DMS79 treated with DMSO at 0.1 percent for 48 hours (cell line): ENCODE measurements around the gene ARHGAP9.
"Not testable (repeated sequence)": the region's sequence is repeated elsewhere in the genome, so short reads cannot be mapped to it uniquely, and the experiment has no call there.

Source experiments
- DNase-seq: peaks from one replicate; lab custom pipeline; 2025; lab: John Stamatoyannopoulos, UW

ARHGAP9 gene

DNA sequence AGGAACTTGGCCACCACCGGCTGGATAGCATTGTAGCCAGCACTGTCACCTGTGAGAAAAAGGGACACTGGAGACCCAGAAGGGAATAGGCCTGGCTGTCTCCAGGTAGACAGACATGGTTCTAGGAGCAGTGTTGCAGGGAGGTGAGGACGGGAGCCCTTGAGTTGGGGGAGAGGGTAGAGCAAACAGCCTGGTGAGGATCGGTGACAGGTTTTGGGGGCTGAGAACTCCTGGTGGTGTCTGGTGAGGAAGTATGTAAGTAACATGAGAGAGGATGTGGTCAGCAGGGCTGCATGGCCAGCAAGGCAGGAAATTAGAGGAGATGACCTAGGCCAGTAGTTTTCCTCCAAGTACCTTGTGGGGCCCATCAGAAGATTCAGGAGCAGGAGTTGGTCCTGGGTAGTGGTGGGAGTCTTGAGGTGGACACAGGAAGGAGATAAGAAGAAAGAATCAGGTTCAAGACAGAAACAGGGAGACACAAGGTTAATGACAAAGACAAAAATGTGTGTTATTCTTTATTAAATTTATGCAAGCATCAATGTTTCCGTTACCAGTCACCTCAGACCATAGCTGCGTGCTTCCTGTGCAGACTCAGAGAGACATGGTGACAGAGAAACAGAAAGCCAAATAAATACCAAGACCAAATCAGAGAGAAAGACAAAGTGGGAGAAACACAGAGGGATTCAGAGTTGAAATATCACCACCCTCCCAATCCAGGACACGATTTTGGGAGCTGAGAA is at the start of gene ARHGAP9:
TSS of gene ARHGAP9 (minus strand) at position 491 of the 740 bp plus-strand sequence. CDS start at position 31, 460 bp downstream.
- no peak for DNase-seq

GRCh38 chr12:57528831-57529555 is 49.3 kb upstream of the ARHGAP9 start:
- DNase-seq = no peak

DNA sequence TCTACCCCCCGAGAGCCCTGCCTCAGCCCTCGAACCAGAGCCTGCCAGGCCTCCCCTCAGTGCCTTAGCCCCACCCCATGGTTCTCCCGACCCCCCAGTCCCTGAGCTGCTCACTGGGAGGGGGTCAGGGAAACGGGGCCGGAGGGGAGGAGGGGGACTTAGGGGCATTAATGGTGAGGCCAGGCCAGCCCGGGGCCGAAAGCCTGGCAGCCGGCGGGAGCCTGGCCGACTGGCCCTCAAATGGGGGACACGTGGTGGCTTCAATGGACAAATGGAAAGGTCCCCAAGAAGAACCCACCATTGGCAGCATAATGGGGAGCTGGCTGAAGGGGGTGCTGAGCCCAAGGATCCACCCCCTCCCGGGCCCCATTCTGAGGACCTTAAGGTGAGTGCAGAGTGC is 48.5 kb upstream of the ARHGAP9 start:
- DNase-seq = no peak

- DNase-seq = no peak
These were observed 47.5 kb upstream of the ARHGAP9 start for GRCh38 chr12:57527184-57527583.

DNA sequence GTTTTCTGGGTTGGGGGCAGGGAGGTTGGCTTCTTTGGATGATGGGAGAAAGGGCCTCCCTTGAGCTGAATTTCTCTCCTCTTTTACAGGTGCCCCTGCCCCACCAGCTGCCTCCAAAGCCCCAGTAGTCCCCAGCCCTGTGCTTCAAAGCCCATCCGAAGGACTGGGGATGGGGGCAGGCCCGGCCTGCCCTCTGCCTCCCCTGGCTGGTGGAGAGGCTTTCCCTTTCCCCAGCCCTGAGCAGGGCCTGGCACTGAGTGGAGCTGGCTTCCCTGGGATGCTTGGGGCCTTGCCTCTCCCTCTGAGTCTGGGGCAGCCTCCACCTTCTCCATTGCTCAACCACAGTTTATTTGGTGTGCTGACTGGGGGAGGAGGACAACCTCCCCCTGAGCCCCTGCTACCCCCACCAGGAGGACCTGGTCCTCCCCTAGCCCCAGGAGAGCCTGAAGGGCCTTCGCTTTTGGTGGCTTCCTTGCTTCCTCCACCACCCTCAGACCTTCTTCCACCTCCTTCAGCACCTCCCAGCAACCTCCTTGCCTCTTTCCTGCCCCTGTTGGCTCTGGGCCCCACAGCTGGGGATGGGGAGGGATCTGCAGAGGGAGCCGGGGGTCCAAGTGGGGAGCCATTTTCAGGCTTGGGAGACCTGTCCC is 46.9 kb upstream of the ARHGAP9 start:
- DNase-seq = no peak

DNA sequence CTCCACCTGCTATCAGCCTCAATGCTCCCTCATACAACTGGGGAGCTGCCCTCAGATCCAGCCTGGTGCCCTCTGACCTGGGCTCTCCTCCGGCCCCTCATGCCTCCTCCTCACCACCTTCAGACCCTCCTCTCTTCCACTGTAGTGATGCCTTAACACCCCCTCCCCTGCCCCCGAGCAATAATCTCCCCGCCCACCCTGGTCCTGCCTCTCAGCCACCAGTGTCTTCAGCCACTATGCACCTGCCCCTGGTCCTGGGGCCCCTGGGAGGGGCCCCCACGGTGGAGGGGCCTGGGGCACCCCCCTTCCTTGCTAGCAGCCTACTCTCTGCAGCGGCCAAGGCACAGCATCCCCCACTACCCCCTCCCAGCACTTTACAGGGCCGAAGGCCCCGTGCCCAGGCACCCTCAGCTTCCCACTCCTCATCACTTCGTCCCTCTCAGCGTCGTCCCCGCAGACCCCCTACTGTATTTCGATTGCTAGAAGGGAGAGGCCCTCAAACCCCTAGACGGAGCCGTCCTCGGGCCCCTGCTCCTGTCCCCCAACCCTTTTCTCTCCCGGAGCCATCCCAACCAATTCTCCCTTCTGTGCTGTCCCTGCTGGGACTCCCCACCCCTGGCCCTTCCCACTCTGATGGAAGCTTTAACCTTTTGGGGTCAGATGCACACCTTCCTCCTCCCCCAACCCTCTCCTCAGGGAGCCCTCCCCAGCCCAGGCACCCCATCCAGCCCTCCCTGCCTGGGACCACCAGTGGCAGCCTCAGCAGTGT is 46.1 kb upstream of the ARHGAP9 start:
- no peak for DNase-seq

GRCh38 chr12:57524814-57525614 is 45.3 kb upstream of the ARHGAP9 start:
- DNase-seq = no peak

- no peak for DNase-seq
These were observed 44.3 kb upstream of the ARHGAP9 start for GRCh38 chr12:57523706-57524614.

DNA sequence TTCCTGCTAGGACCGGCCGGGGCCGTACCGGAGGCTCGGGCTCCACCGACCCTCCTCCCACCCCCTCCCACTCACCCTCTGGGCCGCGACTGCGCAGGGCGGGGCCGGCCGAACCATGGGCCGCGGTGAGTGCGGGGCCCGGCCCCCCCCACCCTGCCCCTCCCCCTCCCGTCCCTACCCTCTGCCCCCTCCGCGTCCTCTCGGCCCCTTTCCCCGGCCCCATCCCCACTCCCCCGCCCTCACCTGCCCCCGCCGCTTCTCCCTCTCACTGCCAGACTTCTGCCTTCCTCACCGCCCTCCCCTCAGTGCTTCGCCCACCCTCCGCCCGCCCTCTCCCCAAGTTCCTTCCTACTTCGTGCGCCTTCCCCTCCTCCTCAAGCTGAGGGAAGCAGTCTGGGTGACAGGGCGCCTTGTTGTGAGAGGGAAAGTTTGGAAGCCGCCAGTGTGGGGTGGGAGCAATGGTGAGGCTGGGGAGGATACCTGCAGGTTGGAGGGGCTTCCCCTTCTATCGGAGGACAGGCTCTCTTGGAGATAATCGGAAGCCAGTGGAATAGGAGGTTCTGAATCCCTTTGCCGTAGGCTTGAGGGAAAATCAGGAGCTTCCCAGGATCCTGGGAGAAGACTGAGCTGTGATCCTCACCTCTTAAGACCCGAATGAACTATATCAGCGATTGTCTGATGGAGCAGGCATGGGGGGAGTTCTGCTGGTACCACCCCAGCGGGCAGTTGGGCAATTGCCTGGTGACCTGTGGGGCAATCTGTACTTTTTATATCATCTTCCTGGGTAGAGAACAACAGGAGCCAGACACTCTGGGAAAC is 43.4 kb upstream of the ARHGAP9 start:
- no peak for DNase-seq

DNA sequence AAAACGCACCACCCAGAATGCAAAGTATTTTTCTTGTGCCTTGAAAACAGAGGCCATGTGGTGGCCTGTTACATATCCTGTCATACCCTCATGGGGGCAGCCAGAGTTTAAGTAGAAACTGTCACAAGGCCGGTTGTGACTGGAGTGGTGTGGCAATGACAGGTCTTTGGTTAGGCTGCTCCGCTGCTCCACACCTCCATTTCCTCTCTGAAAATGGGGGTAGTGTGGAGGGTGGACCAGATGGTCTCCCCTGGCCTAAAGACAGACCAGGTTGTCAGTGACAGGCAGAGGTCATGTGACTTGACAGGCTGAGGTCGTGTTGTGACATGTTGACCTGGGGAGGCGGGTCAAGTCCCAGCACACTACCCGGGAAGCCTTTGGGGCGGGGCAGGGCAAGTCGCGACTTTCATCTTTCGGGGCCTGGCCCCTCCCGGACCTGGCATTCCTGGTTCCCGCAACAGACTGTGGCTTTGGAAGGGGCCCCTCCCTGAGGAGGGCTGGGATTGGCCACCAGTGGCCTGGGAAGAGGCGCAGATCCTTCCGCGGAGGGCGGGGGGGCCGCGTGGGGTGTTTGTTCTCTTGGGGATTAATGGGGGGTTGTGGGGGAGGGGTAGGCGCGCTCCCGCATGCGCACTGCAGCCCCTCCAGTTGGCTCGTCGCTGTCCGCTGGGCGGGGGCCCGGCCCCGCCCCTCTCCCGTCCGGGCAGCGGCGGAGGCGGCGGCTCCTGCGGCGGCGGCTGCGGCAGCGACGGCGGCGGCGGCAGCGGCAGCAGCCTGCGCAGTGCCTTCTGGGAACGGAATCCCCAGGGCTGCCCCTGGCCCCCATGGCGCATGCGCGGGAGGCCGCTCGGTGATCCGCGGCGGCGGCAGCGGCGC is 42.6 kb upstream of the ARHGAP9 start, which contains the start of gene MBD6:
TSS of gene MBD6 (plus strand) at position 814 of the 876 bp plus-strand sequence. CDS start 1,480 bp downstream, outside the sequence.
- DNase-seq = peak; percentile 54

GRCh38 chr12:57521525-57522010 is 41.9 kb upstream of the ARHGAP9 start:
- DNase-seq = no peak

GRCh38 chr12:57520053-57520818 is 40.6 kb upstream of the ARHGAP9 start, which contains the start of gene DDIT3:
DDIT3 (minus strand) TSS chr12:57520514; CDS start chr12:57517406, 3,108 bp downstream.
- peak; percentile 87 for DNase-seq

DNA sequence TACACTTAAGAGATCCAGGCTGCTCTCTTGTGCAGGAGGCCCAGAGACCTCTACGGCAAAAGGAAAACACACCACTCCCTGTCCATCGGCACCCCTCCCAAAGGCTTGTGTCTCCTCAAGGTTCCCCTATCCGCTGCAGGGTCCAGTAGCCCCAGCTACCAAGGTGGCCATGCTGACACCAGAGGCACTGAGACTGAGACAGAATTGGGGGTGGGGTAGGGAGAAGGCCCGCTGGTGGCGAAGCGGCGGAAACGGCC is 40.1 kb upstream of the ARHGAP9 start:
- DNase-seq = no peak

DNA sequence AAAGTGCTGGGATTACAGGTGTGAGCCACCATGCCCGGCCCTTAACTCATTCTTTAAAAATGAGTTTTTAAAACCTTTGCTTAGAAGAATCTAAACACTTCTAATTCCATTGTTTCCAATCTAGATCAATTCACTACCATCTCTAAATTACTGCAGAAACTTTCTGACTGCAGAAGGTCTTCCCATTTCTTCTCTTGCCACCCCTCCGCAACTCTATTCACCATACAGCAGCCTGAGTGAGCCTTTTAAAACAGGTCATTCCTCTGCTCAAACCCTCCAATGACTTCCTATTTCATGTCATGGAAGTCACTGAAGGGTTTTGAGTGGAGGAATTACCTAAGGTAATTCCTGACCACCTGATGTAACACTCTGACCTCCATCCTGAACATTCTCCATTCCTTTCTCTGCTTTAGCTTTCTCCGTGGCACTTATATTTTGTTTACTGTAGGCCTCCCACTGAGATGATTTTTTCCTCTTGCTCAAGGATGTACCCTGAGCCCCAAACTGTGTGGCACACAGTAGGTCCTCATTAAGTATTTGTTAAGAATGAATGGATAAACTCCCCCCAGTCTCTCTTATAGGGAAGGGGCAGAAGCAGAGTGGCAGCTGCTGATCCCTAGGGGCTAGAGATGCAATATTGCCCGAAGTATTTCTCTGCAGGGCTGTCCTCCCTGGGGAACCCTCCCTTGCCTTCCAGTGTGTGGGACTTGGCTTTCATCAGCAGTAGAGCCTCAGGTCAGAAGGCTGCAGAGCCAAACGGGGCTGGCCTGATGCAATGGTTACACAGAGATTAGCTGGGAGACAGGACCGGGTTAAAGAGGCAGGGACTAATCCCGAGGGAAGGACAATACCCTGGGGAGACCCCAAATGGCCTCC is 39.5 kb upstream of the ARHGAP9 start:
- no peak for DNase-seq

DNA sequence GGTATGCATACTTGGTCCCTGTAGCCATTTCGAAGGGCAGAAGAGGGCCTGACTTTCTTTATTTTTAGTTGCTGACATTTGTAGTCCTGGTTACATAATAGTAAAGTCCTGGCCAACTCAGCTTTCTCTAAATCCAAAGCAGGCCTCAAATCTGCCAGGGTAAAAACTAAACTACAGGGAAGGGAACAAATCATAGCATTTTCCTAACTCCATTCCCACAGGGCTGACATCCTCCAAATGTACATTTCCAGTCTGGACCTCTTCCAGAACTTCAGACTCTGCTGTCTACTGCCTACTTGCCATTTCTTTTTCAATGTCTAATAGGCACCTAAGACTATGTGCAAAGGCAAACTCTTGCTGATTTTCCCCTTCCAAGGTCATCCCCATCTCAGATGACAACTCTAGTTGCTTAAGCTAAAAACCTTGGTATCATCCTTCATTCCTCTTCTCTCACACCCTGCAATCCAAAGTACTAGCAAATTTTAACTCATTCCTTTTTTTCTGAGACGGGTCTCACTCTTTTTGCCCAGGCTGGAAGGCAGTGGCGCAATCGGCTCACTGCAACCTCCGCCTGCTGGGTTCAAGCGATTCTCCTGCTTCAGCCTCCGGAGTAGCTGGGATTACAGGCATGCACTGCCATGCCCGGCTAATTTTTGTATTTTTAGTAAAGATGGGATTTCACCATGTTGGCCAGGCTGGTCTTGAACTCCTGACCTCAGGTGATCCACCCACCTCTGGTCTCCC is 38.7 kb upstream of the ARHGAP9 start:
- DNase-seq = no peak

GRCh38 chr12:57517718-57518117 is 38.1 kb upstream of the ARHGAP9 start:
- DNase-seq = not testable (repeated sequence)
